Calu3 (cell line): ENCODE results near the gene TRPC4. TPM values are rescaled to one million over a fixed set of nuclear protein-coding genes. Genes with fewer than 3 reads are reported as not detected.

Experiments
- BruUV-seq: library from RNA; stranded (reverse); fragments of 400-500 nt; replicated peaks from 2 replicates; lab custom pipeline; 2021; lab: Mats Ljungman, UMichigan
- CTCF ChIA-PET: fragments of 300-600 bp; sonication (Branson Sonifier 250); formaldehyde crosslinking; loops from one replicate; lab custom pipeline; 2022; ENCODE audit warnings: antibody characterized with exemption; lab: Charles Lee
- DNase-seq: peaks from one replicate; pipeline ENCODE4 v3.0.0; 2022
- H3K27ac Mint-ChIP-seq: one replicate; pipeline ENCODE4 v1.8.0; 2022; ENCODE audit warnings: mixed read lengths; ENCODE audit not compliant: unreplicated experiment
- H3K27me3 Mint-ChIP-seq: one replicate; pipeline ENCODE4 v1.8.0; 2022; ENCODE audit warnings: mixed read lengths; ENCODE audit not compliant: unreplicated experiment
- H3K36me3 Mint-ChIP-seq: one replicate; pipeline ENCODE4 v1.8.0; 2022; ENCODE audit warnings: mild to moderate bottlenecking, moderate library complexity, mixed read lengths; ENCODE audit not compliant: insufficient read depth, unreplicated experiment
- H3K4me1 Mint-ChIP-seq: one replicate; pipeline ENCODE4 v1.8.0; 2022; ENCODE audit warnings: mild to moderate bottlenecking, low read depth, mixed read lengths; ENCODE audit not compliant: unreplicated experiment
- H3K4me3 Mint-ChIP-seq: one replicate; pipeline ENCODE4 v1.8.0; 2022; ENCODE audit warnings: mild to moderate bottlenecking, low read depth, moderate library complexity, mixed read lengths; ENCODE audit not compliant: unreplicated experiment
- H3K9me3 Mint-ChIP-seq: one replicate; pipeline ENCODE4 v1.8.0; 2022; ENCODE audit warnings: low read depth, mixed read lengths; ENCODE audit not compliant: unreplicated experiment
- CTCF ChIP-seq: fragments of 200-600 bp; IDR thresholded peaks from one replicate; pipeline ENCODE4 v1.8.0; 2022; ENCODE audit warnings: antibody characterized with exemption; ENCODE audit not compliant: unreplicated experiment
- intact Hi-C: fragments of 100-400 bp; cut with micrococcal nuclease; formaldehyde crosslinking; loops from one replicate; pipeline ENCODE4 v1.10.0; 2022; ENCODE audit not compliant: unreplicated experiment
- total RNA-seq: library from RNA; stranded (reverse); gene quantifications from 2 replicates; pipeline ENCODE4 v1.2.3, GENCODE V29; 2022

The TRPC4 gene
- total RNA-seq, 1 experiment from 2014 or later: not detected

GRCh38 chr13:37701306-37701705 lies 168.3 kb downstream of the TRPC4 start:
- Mint-ChIP-seq H3K4me1 (peaks cover 8% of the 10 kb centered on the region), H3K27me3 (no peaks in the 10 kb centered on the region), H3K9me3 (no peaks in the 10 kb centered on the region), H3K4me3 (no peak overlapping the region), H3K36me3 (no peaks in the 10 kb centered on the region), H3K27ac (no peak overlapping the region)
- TF ChIP-seq CTCF: no peak
- no TSS peak for BruUV-seq
- CTCF ChIA-PET: no interaction called here
- intact Hi-C loops: no loop called here
- DNase-seq: no peak

- Mint-ChIP-seq H3K4me3 (no peak overlapping the region), H3K4me1 (peaks cover 8% of the 10 kb centered on the region), H3K9me3 (no peaks in the 10 kb centered on the region), H3K36me3 (no peaks in the 10 kb centered on the region), H3K27ac (no peak overlapping the region), H3K27me3 (no peaks in the 10 kb centered on the region)
- intact Hi-C loops: no loop called here
- BruUV-seq: no TSS peak
- CTCF ChIA-PET: no interaction called here
- no peak for DNase-seq
- no peak for TF ChIP-seq CTCF
Observed at GRCh38 chr13:37700887-37701286, 168.7 kb downstream of the TRPC4 start.

GRCh38 chr13:37695200-37695599 lies 174.4 kb downstream of the TRPC4 start:
- TF ChIP-seq CTCF: no peak
- Mint-ChIP-seq H3K27ac (no peak overlapping the region), H3K4me1 (peaks cover 8% of the 10 kb centered on the region), H3K27me3 (no peaks in the 10 kb centered on the region), H3K36me3 (no peaks in the 10 kb centered on the region), H3K9me3 (no peaks in the 10 kb centered on the region), H3K4me3 (no peak overlapping the region)
- BruUV-seq: no TSS peak
- no peak for DNase-seq
- intact Hi-C loops: no loop called here
- CTCF ChIA-PET: no interaction called here

GRCh38 chr13:37690361-37690760 lies 179.2 kb downstream of the TRPC4 start:
- no TSS peak for BruUV-seq
- CTCF ChIA-PET: no interaction called here

More at GRCh38 chr13:37690361-37690760, 179.2 kb downstream of the TRPC4 start:
- TF ChIP-seq CTCF: no peak
- H3K27me3 Mint-ChIP-seq: no peaks in the 10 kb centered on the region
- intact Hi-C loops: no loop called here
- H3K9me3 Mint-ChIP-seq: no peaks in the 10 kb centered on the region
- H3K36me3 Mint-ChIP-seq: no peaks in the 10 kb centered on the region
- no peak for DNase-seq
- H3K27ac Mint-ChIP-seq: no peak overlapping the region
- H3K4me1 Mint-ChIP-seq: no peaks in the 10 kb centered on the region
- H3K4me3 Mint-ChIP-seq: no peak overlapping the region
